ENCODE results near the gene KRTAP10-6. TPM values are rescaled to one million over a fixed set of nuclear protein-coding genes. Genes with fewer than 3 reads are reported as not detected.

KRTAP10-6 gene
- total and polyA plus RNA-seq, 2 of the 8 experiments (the other 6 are each of a cell fraction or from before 2014, with no cell fraction given): 0.12 TPM; not detected in 1

- no peak within 1 kb of the TSS for H3K9ac ChIP-seq (replicated peaks in 1 of 4; ENCODE audit: extremely low read depth in 1 of 4, low read depth in 3 of 4, low read length in 3 of 4)
- no peak within 1 kb of the TSS for H3K4ac ChIP-seq (replicated peaks; ENCODE audit: insufficient read length, low read depth, low read length)
- H2AK5ac ChIP-seq (ENCODE audit: low read depth, low read length): peak within 1 kb of the TSS; percentile 39; the same call in 1 of the 2 replicates
- H4K8ac ChIP-seq (ENCODE audit: extremely low read depth, insufficient read depth, low read length): peak within 1 kb of the TSS; percentile 43
- H3K36me3 ChIP-seq (ENCODE audit: control insufficient read depth in 2 of 4, insufficient read depth in 4 of 4, low read length in 3 of 4): no peaks in the 10 kb centered on the region
- H3K56ac ChIP-seq (replicated peaks; ENCODE audit: insufficient read length, low read depth, low read length): no peak within 1 kb of the TSS
- no peak within 1 kb of the TSS; the same call in 1 of the 2 replicates for H2BK5ac ChIP-seq (ENCODE audit: low read depth, low read length)
- TF ChIP-seq BCL11A (IDR thresholded peaks at IDR 0.05; ENCODE audit: low read depth in 2 of 2, low read length in 2 of 2): no peak
- H4K20me1 ChIP-seq (replicated peaks in 1 of 2; ENCODE audit: control insufficient read depth in 1 of 2, insufficient read depth in 2 of 2, low read length in 2 of 2): peaks cover 0 to 1% of the 10 kb centered on the region in 2 experiments
- FAIRE-seq (no peak), DNase-seq (ENCODE audit: low read depth in 1 of 2, low spot score in 2 of 2) (peak in 1 of 2 experiments; percentile 38)
- no peak within 1 kb of the TSS for H2BK20ac ChIP-seq (ENCODE audit: low read length)
- H3K4me2 ChIP-seq (ENCODE audit: insufficient read depth in 1 of 2, low read depth in 2 of 2, low read length in 2 of 2): no peak within 1 kb of the TSS
- no peak within 1 kb of the TSS for H3K23ac ChIP-seq (ENCODE audit: insufficient read length)
- H3K14ac ChIP-seq (ENCODE audit: insufficient read length): no peak within 1 kb of the TSS
- no peak within 1 kb of the TSS for H4K5ac ChIP-seq (ENCODE audit: insufficient read length, low read depth, low read length)
- no peaks in the 10 kb centered on the region for H3K79me2 ChIP-seq (ENCODE audit: control insufficient read depth in 1 of 2, insufficient read depth in 2 of 2, low read length in 2 of 2)
- no peak within 1 kb of the TSS for H2AFZ ChIP-seq (ENCODE audit: low read length)
- no peaks in the 10 kb centered on the region for H3K23me2 ChIP-seq (ENCODE audit: low read depth, low read length)
- H2BK15ac ChIP-seq (ENCODE audit: low read length): peak within 1 kb of the TSS; percentile 61; the same call in 1 of the 2 replicates
- ChIA-PET CTCF (ENCODE audit: partially characterized antibody) (no interaction called here), POLR2A (ENCODE audit: partially characterized antibody) (interaction anchor here (0.7 kb wide), 1 partner anchor 263 kb away, joined by 3 read pairs; no protein-coding TSS in a partner anchor)
- H3K18ac ChIP-seq (ENCODE audit: extremely low read depth, low read length): no peak within 1 kb of the TSS
- H3K27ac ChIP-seq (ENCODE audit: low read depth, low read length): no peak within 1 kb of the TSS
- WGBS, 2 experiments (ENCODE audit: extremely low coverage in 1 of 2, insufficient coverage in 1 of 2, insufficient read length in 1 of 2, insufficient replicate concordance in 2 of 2, low coverage in 1 of 2, low lambda C conversion rate in 2 of 2, missing lambda C conversion rate in 1 of 2): 83% methylated on average over 8 of the region's 8 CpGs; no CpG with 5 or more reads in 1 of the 2 experiments
- no peaks in the 10 kb centered on the region for H3K27me3 ChIP-seq (replicated peaks in 1 of 4; ENCODE audit: control insufficient read depth in 3 of 4, extremely low read depth in 1 of 4, insufficient read depth in 3 of 4, low read length in 3 of 4)
- no peak within 1 kb of the TSS for H2BK120ac ChIP-seq (replicated peaks; ENCODE audit: low read depth, low read length)
- H3K4me3 ChIP-seq (ENCODE audit: extremely low read depth in 1 of 4, insufficient read depth in 2 of 4, low read depth in 3 of 4, low read length in 4 of 4): no peak within 1 kb of the TSS
- no peaks in the 10 kb centered on the region for H3K79me1 ChIP-seq (ENCODE audit: low read depth, low read length)
- H3K4me1 ChIP-seq (replicated peaks in 1 of 4; ENCODE audit: control insufficient read depth in 3 of 4, insufficient read depth in 4 of 4, low read length in 3 of 4): peaks cover 0 to 6% (median 2%) of the 10 kb centered on the region in 4 experiments; a peak in 4 of 7 replicates
- peak within 1 kb of the TSS; percentile 50; the same call in 1 of the 2 replicates for H2BK12ac ChIP-seq (ENCODE audit: low read depth, low read length)
- H3K9me3 ChIP-seq (ENCODE audit: insufficient read depth in 2 of 2, low read depth in 1 of 2, low read length in 1 of 2): peaks cover 19 to 22% of the 10 kb centered on the region in 2 experiments
- no peak within 1 kb of the TSS for H4K91ac ChIP-seq (replicated peaks; ENCODE audit: insufficient read length, low read length)
These were observed 19.8 kb upstream of the KRTAP10-6 start, which contains the start of gene KRTAP10-8 for GRCh38 chr21:44612029-44612486. TSS of gene KRTAP10-8 (plus strand) at chr21:44612079. CDS start at chr21:44612101, 22 bp downstream.
